ENCODE measurements around the gene MRO. TPM values are rescaled to one million over a fixed set of nuclear protein-coding genes. Genes with fewer than 3 reads are reported as not detected.

Gene MRO
- total RNA-seq, 1 experiment from 2014 or later = 0.84 TPM

- ATAC-seq = no peak
- CTCF ChIA-PET = no interaction called here
- no peaks in the 10 kb centered on the region for H3K36me3 ChIP-seq (ENCODE audit: control insufficient read depth in 1 of 2, insufficient read depth in 2 of 2, low read length in 2 of 2)
- H3K4me2 ChIP-seq (ENCODE audit: low read length) = no peak overlapping the region
- H3K4me1 ChIP-seq (ENCODE audit: control insufficient read depth in 1 of 2, insufficient read depth in 2 of 2, low read length in 2 of 2) = peaks cover 9 to 16% of the 10 kb centered on the region in 2 experiments; a peak in 3 of 4 replicates
- no peak overlapping the region for H3K4me3 ChIP-seq (replicated peaks in 1 of 2; ENCODE audit: low read depth in 1 of 2, low read length in 2 of 2)
- H3K9me3 ChIP-seq (ENCODE audit: control insufficient read depth in 1 of 2, insufficient read depth in 1 of 2, low read depth in 1 of 2, low read length in 2 of 2) = 0 out of 4 replicates have a peak, but pooled peaks cover 0 to 2% of the 10 kb centered on the region in 2 experiments
- no peak overlapping the region for H2AFZ ChIP-seq (ENCODE audit: low read depth, low read length, poor library complexity, severe bottlenecking)
- DNase-seq (ENCODE audit: low read depth, low spot score) = no peak
- no TSS peak for BruUV-seq (replicated peaks)
- no peaks in the 10 kb centered on the region for H4K20me1 ChIP-seq (ENCODE audit: insufficient read depth)
- peaks cover 10% of the 10 kb centered on the region; the same call in 1 of the 2 replicates for H3K27me3 ChIP-seq (ENCODE audit: insufficient read depth, low read length)
- H3K79me2 ChIP-seq (ENCODE audit: insufficient read depth, low read length) = no peaks in the 10 kb centered on the region
- POLR2A ChIA-PET = no interaction called here
- no peak for TF ChIP-seq FOSL1 (IDR thresholded peaks at IDR 0.05; ENCODE audit: low read depth)
- TF ChIP-seq POLR2AphosphoS5 (IDR thresholded peaks at IDR 0.05; ENCODE audit: low read depth, low read length) = no peak
- TF ChIP-seq ATF3 (IDR thresholded peaks at IDR 0.05) = no peak
- TF ChIP-seq RAD21 (IDR thresholded peaks at IDR 0.05; ENCODE audit: low read depth) = no peak
- no peak for TF ChIP-seq ZNF274 (IDR thresholded peaks at IDR 0.05; ENCODE audit: low read depth, low read length)
- no peak for TF ChIP-seq CBX3 (IDR thresholded peaks at IDR 0.05; ENCODE audit: low read depth)
- no peak for TF ChIP-seq POLR2A (IDR thresholded peaks at IDR 0.05; ENCODE audit: borderline replicate concordance, extremely low read depth, insufficient read depth, insufficient read length)
- TF ChIP-seq JUND (IDR thresholded peaks at IDR 0.05) = no peak
- no peak for TF ChIP-seq EZH2phosphoT487 (IDR thresholded peaks at IDR 0.05; ENCODE audit: borderline replicate concordance)
- no peak for TF ChIP-seq EGR1 (IDR thresholded peaks at IDR 0.05; ENCODE audit: low read depth)
- TF ChIP-seq TCF7L2 (IDR thresholded peaks at IDR 0.05; ENCODE audit: borderline replicate concordance, extremely low read depth, insufficient read depth, insufficient read length) = no peak
- no peak for TF ChIP-seq SIN3A (IDR thresholded peaks at IDR 0.05; ENCODE audit: low read depth)
- no peak for TF ChIP-seq MAX (IDR thresholded peaks at IDR 0.05)
- no peak for TF ChIP-seq SRF (IDR thresholded peaks at IDR 0.05; ENCODE audit: low read depth)
- TF ChIP-seq CTCF (IDR thresholded peaks at IDR 0.05 in 2 of 3, conservative IDR thresholded peaks at IDR 0.05 in 1 of 3; ENCODE audit: borderline replicate concordance in 1 of 3, insufficient read depth in 1 of 3, low read depth in 2 of 3, low read length in 2 of 3) = no peak
- no peaks in the 10 kb centered on the region for H3K9me2 ChIP-seq (ENCODE audit: insufficient read depth)
- RAD21 ChIA-PET (ENCODE audit: low non-redundant PET in 1 of 2, low total read pairs in 2 of 2, uncharacterized antibody in 2 of 2, unreplicated experiment in 2 of 2) = no interaction called here
- no peak overlapping the region for H3K9ac ChIP-seq (ENCODE audit: low read length)
- intact Hi-C loops (cut with micrococcal nuclease) = no loop called here
- H3K27ac ChIP-seq (ENCODE audit: low read depth, low read length) = no peak overlapping the region
These were observed 70.4 kb downstream of the MRO start for GRCh38 chr18:50749421-50749820.

Data from HCT116 (cell line).